ENCODE results near the gene SAMD5.

Gene SAMD5

GRCh38 chr6:147508042-147508865 lies at the start of gene SAMD5:
Gene SAMD5, plus strand, starts transcription at chr6:147508690. Its CDS starts 239 bp downstream, at chr6:147508929.
- no peak for DNase-seq

- no peak for DNase-seq
Observed at GRCh38 chr6:147459780-147460179, 48.7 kb upstream of the SAMD5 start.

- no peak for DNase-seq
Observed at GRCh38 chr6:147463651-147464050, 44.8 kb upstream of the SAMD5 start.

GRCh38 chr6:147467428-147467827 lies 41.1 kb upstream of the SAMD5 start:
- DNase-seq = no peak

- no peak for DNase-seq
Observed at GRCh38 chr6:147467886-147468285, 40.6 kb upstream of the SAMD5 start.

GRCh38 chr6:147468634-147469033 lies 39.9 kb upstream of the SAMD5 start:
- no peak for DNase-seq

GRCh38 chr6:147479857-147480256 lies 28.6 kb upstream of the SAMD5 start:
- no peak for DNase-seq

- no peak for DNase-seq
Observed at GRCh38 chr6:147486683-147487082, 21.8 kb upstream of the SAMD5 start.

GRCh38 chr6:147497472-147497871 lies 11.0 kb upstream of the SAMD5 start:
- no peak for DNase-seq

- DNase-seq = no peak
Observed at GRCh38 chr6:147503587-147503986, 4.9 kb upstream of the SAMD5 start.

GRCh38 chr6:147504848-147505247 lies 3.6 kb upstream of the SAMD5 start:
- DNase-seq = no peak

GRCh38 chr6:147506704-147507114 lies 1.8 kb upstream of the SAMD5 start:
- no peak for DNase-seq

- DNase-seq = no peak
Observed at GRCh38 chr6:147507162-147508041, 1.1 kb upstream of the SAMD5 start.

- no peak for DNase-seq
Observed at GRCh38 chr6:147508866-147509608, 547 bp downstream of the SAMD5 start.

GRCh38 chr6:147509891-147510290 lies 1.4 kb downstream of the SAMD5 start:
- DNase-seq = no peak

GRCh38 chr6:147510929-147511590 lies 2.6 kb downstream of the SAMD5 start:
- no peak for DNase-seq

GRCh38 chr6:147514831-147515230 lies 6.3 kb downstream of the SAMD5 start:
- DNase-seq = no peak

- DNase-seq = no peak
Observed at GRCh38 chr6:147515327-147515726, 6.8 kb downstream of the SAMD5 start.

GRCh38 chr6:147522597-147522996 lies 14.1 kb downstream of the SAMD5 start:
- DNase-seq = no peak

- DNase-seq = no peak
Observed at GRCh38 chr6:147525519-147526209, 17.2 kb downstream of the SAMD5 start.

GRCh38 chr6:147527197-147527596 lies 18.7 kb downstream of the SAMD5 start:
- DNase-seq = no peak
